Sigmoid colon (tissue), 7 donors: ENCODE measurements around the gene CYFIP2. TPM values are rescaled to one million over a fixed set of nuclear protein-coding genes. Genes with fewer than 3 reads are reported as not detected.
"Not testable (repeated sequence)": the region's sequence is repeated elsewhere in the genome, so short reads cannot be mapped to it uniquely, and the experiment has no call there.

ENCODE experiments used
- DNase-seq: peaks from one replicate; pipeline ENCODE4 v3.0.0-alpha.2; 2019
- H3K27ac ChIP-seq, 4 donors: fragments of 200-600 bp; sonication (generic); one replicate each; pipeline ENCODE4 v1.5.1; 2016 to 2019; ENCODE audit warnings: mild to moderate bottlenecking in 1 of 4
- H3K27me3 ChIP-seq, 3 donors: fragments of 200-600 bp; sonication (generic); one replicate each; pipeline ENCODE4 v1.5.1; 2019; ENCODE audit warnings: mild to moderate bottlenecking in 1 of 3
- H3K36me3 ChIP-seq, 4 donors: fragments of 200-600 bp; sonication (generic); one replicate each; pipeline ENCODE4 v1.5.1; 2016 to 2019
- H3K4me1 ChIP-seq, 4 donors: fragments of 200-600 bp; sonication (generic); one replicate each; pipeline ENCODE4 v1.5.1; 2017 to 2019
- H3K4me3 ChIP-seq, 4 donors: fragments of 200-600 bp; sonication (generic); one replicate each; pipeline ENCODE4 v1.5.1; 2017 to 2019; ENCODE audit warnings: mild to moderate bottlenecking in 2 of 4, moderate library complexity in 1 of 4
- H3K9me3 ChIP-seq, 4 donors: fragments of 200-600 bp in 3 of 4; sonication (generic) in 3 of 4; one replicate each; pipeline versions ENCODE4 v1.5.1 to v1.6.1; 2013 to 2019
- CTCF ChIP-seq, 4 experiments: fragments of 450-650 bp in 3 of 4; fragments of 200-600 bp in 1 of 4; IDR thresholded peaks; one replicate each; pipeline ENCODE4 v1.5.1; 2016 to 2019; ENCODE audit warnings: antibody characterized with exemption in 4 of 4, mild to moderate bottlenecking in 3 of 4, moderate library complexity in 2 of 4
- EP300 ChIP-seq, 4 donors: sonication (generic); formaldehyde crosslinking; IDR thresholded peaks; one replicate each; pipeline ENCODE4 v1.6.1; 2017; ENCODE audit warnings: antibody characterized with exemption in 4 of 4
- POLR2A ChIP-seq, 2 donors: fragments of 450-650 bp; IDR thresholded peaks; one replicate each; pipeline ENCODE4 v1.6.1; 2016; ENCODE audit warnings: antibody characterized with exemption in 2 of 2, mild to moderate bottlenecking in 2 of 2, moderate library complexity in 2 of 2
- POLR2AphosphoS5 ChIP-seq, 4 donors: sonication (generic); formaldehyde crosslinking; IDR thresholded peaks; one replicate each; pipeline ENCODE4 v1.6.1; 2017; ENCODE audit warnings: antibody characterized with exemption in 4 of 4
- WGBS, 2 donors: extraction: QIAGEN DNeasy Blood & Tissue Kit; methylation state at CpG; one replicate each; pipeline ENCODE4 v1.1.7; 2013; 5-methylcytosine and 5-hydroxymethylcytosine counted together
- intact Hi-C: fragments of 100-400 bp; cut with DNase I; formaldehyde crosslinking; loops from one replicate; pipeline ENCODE4 v1.15.1; 2023
- polyA plus RNA-seq, 3 donors: library from polyadenylated mRNA; stranded (reverse); fragments of 200-250 nt; gene quantifications; one replicate each; pipeline ENCODE4 v1.2.3, GENCODE V29; 2013
- total RNA-seq, 4 donors: library from RNA; depleted of rRNA; stranded (reverse); fragments of >200 nt; gene quantifications; one replicate each; pipeline ENCODE4 v1.1.0, GENCODE V29; 2016
- donor health status: healthy with polysubstance abuse.
- donor health status: Bipolar disorder and iron deficiency.
- donor health status: healthy.

Gene CYFIP2
- total and polyA plus RNA-seq, 7 donors, result 4.8 to 38.1 (median 27.5) TPM

GRCh38 chr5:157415838-157416237, 149.9 kb downstream of the CYFIP2 start:
- no peak for DNase-seq
- Histone ChIP-seq H3K36me3 (no peaks in the 10 kb centered on the region), H3K4me1 (no peaks in the 10 kb centered on the region), H3K27ac (no peak overlapping the region), H3K27me3 (no peaks in the 10 kb centered on the region), H3K4me3 (no peak overlapping the region), H3K9me3 (no peaks in the 10 kb centered on the region)
- intact Hi-C loops, result no loop called here
- no peak for TF ChIP-seq CTCF (IDR thresholded peaks at IDR 0.05)
- TF ChIP-seq EP300 (IDR thresholded peaks at IDR 0.05), result no peak
- no peak for TF ChIP-seq POLR2AphosphoS5 (IDR thresholded peaks at IDR 0.05)
- no peak for TF ChIP-seq POLR2A (IDR thresholded peaks at IDR 0.05)

DNA sequence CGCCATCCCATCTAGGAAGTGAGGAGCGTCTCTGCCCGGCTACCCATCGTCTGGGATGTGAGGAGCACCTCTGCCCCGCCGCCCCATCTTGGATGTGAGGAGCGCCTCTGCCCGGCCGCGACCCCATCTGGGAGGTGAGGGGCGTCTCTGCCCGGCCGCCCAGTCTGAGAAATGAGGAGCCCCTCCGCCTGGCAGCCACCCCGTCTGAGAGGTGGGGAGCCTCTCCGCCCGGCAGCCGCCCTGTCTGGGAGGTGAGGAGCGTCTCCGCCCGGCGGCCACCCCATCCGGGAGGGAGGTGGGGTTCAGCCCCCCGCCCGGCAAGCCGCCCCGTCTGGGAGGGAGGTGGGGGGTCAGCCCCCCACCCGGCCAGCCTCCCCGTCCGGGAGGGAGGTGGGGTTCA, 153.6 kb downstream of the CYFIP2 start:
- H3K36me3 ChIP-seq, H3K9me3 ChIP-seq, DNase-seq, H3K4me3 ChIP-seq, intact Hi-C loops, H3K4me1 ChIP-seq, H3K27ac ChIP-seq, H3K27me3 ChIP-seq: not testable (repeated sequence)
- 97% methylated on average over 30 of the region's 30 CpGs for WGBS, 2 donors

DNA sequence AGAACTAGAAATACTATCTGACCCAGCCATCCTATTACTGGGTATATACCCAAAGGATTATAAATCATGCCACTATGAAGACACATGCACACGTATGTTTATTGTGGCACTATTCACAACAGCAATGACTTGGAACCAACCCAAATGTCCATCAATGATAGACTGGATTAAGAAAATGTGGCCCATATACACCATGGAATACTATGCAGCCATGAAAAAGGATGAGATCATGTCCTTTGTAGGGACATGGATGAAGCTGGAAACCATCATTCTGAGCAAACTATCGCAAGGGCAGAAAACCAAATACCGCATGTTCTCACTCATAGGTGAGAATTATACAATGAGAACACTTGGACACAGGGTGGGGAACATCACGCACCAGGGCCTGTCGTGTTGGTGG, 164.0 kb downstream of the CYFIP2 start:
- H3K4me3 ChIP-seq, H3K4me1 ChIP-seq, H3K27me3 ChIP-seq, H3K9me3 ChIP-seq, H3K27ac ChIP-seq, H3K36me3 ChIP-seq, DNase-seq: not testable (repeated sequence)
- intact Hi-C loops, result loop anchor here (2.0 to 5.0 kb wide), 4 partner anchors 38 to 312 kb away; partner anchors contain the start of gene LSM11
- WGBS, 2 donors, result 94 to 95% methylated on average over 5 of the region's 5 CpGs

DNA sequence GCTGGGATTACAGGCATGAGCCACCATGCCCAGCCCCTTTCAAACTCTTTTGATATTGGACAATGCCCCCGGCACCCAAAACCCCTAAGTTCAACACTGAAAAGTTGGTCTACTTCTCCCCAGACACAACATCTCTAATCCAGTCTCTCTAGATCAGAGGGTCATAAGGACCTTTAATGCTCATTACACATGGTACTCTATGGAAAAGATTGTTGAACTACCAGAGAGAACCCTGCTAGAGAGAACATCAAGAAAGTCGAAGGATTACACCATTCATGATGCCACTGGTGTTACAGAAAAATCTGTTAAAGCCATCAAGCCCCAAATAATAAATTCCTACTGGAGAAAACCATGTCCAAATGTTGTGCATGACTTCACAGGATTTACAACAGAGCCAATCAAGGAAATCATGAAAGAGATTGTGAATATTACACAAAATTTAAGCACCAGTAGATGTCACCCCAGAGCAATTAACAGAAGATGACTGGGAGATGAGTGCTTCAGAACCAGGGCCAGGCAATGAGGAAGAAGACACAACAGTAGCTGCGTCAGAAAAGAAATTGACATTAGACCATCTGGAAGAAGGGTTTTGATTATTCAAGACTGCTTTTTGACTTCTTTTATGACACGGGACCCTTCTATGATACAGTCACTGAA, 165.7 kb downstream of the CYFIP2 start:
- no peak for TF ChIP-seq POLR2A (IDR thresholded peaks at IDR 0.05)
- peak in 1 of 4 donors; percentile 35 for TF ChIP-seq POLR2AphosphoS5 (IDR thresholded peaks at IDR 0.05)
- TF ChIP-seq CTCF (IDR thresholded peaks at IDR 0.05), result peak in 3 of 4 experiments; percentile 46 to 53 (median 52)
- DNase-seq, result no peak
- H3K27ac ChIP-seq, result peak overlapping the region in 3 of 4 donors; percentile 7 to 41 (median 22)
- H3K4me1 ChIP-seq, result no peaks in the 10 kb centered on the region
- no peaks in the 10 kb centered on the region for H3K9me3 ChIP-seq
- H3K36me3 ChIP-seq, result no peaks in the 10 kb centered on the region
- 25 to 43% methylated on average over 4 of the region's 4 CpGs for WGBS, 2 donors
- no peak overlapping the region for H3K4me3 ChIP-seq
- intact Hi-C loops, result loop anchor here (2.0 to 5.0 kb wide), 6 partner anchors 39 to 311 kb away; partner anchors contain the start of gene LSM11
- no peaks in the 10 kb centered on the region for H3K27me3 ChIP-seq

DNA sequence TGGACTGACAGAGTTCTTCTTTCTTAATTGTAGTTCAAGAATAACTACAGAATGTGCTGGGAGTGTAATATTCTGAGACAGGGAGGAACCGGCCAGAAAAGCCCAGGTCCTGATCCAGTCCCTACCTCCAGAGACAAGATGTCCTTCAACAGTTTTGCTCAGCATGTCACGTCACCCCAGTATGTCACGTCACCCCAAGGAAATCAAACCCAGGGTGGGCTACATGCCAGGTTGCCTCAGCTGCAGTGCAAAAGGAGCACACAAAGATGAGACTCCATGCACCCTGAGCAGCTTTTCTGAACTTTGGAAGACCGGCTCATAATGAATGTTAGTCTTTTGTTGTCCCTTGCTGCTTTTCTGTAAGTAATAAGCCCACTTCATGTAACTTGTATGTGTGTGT, 168.2 kb downstream of the CYFIP2 start:
- H3K4me1 ChIP-seq, result no peaks in the 10 kb centered on the region
- no peak for DNase-seq
- no peaks in the 10 kb centered on the region for H3K36me3 ChIP-seq
- no peaks in the 10 kb centered on the region for H3K27me3 ChIP-seq
- intact Hi-C loops, result loop anchor here (5.0 kb wide), 3 partner anchors 42 to 308 kb away; partner anchors contain the start of gene LSM11
- no peak overlapping the region for H3K27ac ChIP-seq
- TF ChIP-seq EP300 (IDR thresholded peaks at IDR 0.05) (no peak), POLR2A (IDR thresholded peaks at IDR 0.05) (no peak), CTCF (IDR thresholded peaks at IDR 0.05) (no peak), POLR2AphosphoS5 (IDR thresholded peaks at IDR 0.05) (no peak)
- no peaks in the 10 kb centered on the region for H3K9me3 ChIP-seq
- H3K4me3 ChIP-seq, result no peak overlapping the region
- WGBS, 2 donors, result 91 to 96% methylated on average over 4 of the region's 4 CpGs

GRCh38 chr5:157443041-157443549, 177.2 kb downstream of the CYFIP2 start:
- no peak for TF ChIP-seq CTCF (IDR thresholded peaks at IDR 0.05)
- no peak for TF ChIP-seq POLR2A (IDR thresholded peaks at IDR 0.05)
- TF ChIP-seq EP300 (IDR thresholded peaks at IDR 0.05), result no peak
- no peak for TF ChIP-seq POLR2AphosphoS5 (IDR thresholded peaks at IDR 0.05)
- no peak for DNase-seq
- Histone ChIP-seq H3K4me1 (peaks cover 0 to 22% (median 1%) of the 10 kb centered on the region in 4 donors), H3K27me3 (no peaks in the 10 kb centered on the region), H3K9me3 (no peaks in the 10 kb centered on the region), H3K27ac (no peak overlapping the region), H3K36me3 (no peaks in the 10 kb centered on the region), H3K4me3 (no peak overlapping the region)
- WGBS, 2 donors, result 83 to 85% methylated on average over 7 of the region's 7 CpGs
- intact Hi-C loops, result no loop called here
